GM18517 (cell line): ENCODE measurements around the gene SYT13.

Experiments
- ATAC-seq: cut with Tn5 transposase; IDR thresholded peaks from one replicate; pipeline ENCODE4 v1.9.1; 2021; ENCODE audit warnings: mild to moderate bottlenecking, moderate library complexity; ENCODE audit not compliant: unreplicated experiment

Gene SYT13

GRCh38 chr11:45224766-45225165 is 61.4 kb downstream of the SYT13 start:
- no peak for ATAC-seq

DNA sequence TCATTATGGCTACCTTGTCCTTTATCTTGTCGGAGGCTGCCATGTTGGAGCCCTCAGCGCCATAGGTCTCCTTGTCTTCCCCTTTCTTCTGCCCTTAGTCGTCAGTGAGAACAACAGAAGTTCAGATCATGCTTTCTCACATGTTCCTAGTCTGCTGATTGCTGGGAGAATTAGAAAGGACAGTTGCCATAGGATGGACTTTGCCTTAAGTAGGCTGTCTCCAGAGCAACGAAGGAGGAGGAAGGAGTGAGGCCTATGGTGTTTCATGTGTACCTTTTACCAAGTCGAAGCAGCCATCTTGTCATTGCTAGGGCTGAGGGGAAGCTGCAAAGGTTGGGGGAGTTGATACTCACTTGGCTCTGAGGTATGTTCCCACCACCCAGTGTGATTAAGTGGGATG is 62.6 kb downstream of the SYT13 start:
- ATAC-seq = no peak

GRCh38 chr11:45219411-45219810 is 66.7 kb downstream of the SYT13 start:
- no peak for ATAC-seq

DNA sequence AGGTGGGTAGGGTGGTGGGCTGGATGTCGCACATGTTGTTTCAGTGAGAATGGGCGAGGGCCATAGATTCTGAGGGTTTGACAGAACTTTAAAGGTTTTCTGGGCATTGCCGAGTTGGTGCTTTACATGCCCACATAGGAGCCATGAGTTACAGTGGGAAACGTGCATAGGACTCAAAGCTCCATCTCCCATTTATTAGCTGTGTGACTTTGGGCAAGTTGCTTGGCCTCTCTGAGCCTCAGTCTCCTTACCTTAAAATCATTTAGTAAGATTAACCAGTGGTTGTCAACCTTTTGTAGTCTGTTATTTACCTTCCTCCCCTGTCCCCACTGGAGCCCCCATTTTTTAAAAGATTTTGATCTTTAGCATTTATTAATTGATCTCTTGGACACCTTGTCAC is 67.4 kb downstream of the SYT13 start:
- ATAC-seq = no peak

DNA sequence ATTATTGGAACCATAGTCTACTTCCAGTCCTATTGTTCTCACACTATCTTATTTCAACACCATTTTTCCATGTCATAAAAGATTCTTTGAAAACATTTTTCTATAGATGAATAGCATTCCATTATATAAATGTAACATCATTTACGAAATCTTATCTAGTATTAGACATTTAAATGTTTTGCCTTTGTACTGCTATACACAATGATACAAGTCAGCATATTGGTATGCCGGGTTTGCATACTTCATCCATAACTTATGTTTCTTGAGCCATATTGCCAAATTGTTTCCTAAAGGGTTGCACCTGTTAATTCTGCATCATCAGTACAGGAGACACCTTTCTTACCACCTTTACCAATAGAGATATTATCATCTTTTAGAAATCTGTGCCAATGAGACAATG is 68.2 kb downstream of the SYT13 start:
- no peak for ATAC-seq

DNA sequence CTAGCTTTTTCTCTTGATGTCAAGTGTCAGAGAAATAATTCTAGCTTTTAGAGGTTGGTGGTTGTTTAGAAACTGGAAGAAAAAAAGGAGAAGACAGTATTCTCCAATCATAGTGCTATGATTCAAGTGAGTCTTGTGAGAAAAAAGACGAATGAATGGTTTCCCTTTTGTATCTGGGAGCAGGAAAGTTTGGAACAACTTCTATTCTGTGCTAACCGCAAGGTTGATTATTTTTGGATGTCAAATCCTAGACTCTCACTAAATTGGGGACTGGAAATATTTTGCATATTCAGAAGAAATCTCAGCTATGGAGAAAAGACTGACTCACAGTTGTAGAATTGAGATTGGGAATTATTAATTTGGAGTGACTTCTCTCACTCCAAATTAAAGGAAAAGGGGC is 69.2 kb downstream of the SYT13 start:
- ATAC-seq = no peak

GRCh38 chr11:45216031-45216430 is 70.1 kb downstream of the SYT13 start:
- ATAC-seq = no peak

DNA sequence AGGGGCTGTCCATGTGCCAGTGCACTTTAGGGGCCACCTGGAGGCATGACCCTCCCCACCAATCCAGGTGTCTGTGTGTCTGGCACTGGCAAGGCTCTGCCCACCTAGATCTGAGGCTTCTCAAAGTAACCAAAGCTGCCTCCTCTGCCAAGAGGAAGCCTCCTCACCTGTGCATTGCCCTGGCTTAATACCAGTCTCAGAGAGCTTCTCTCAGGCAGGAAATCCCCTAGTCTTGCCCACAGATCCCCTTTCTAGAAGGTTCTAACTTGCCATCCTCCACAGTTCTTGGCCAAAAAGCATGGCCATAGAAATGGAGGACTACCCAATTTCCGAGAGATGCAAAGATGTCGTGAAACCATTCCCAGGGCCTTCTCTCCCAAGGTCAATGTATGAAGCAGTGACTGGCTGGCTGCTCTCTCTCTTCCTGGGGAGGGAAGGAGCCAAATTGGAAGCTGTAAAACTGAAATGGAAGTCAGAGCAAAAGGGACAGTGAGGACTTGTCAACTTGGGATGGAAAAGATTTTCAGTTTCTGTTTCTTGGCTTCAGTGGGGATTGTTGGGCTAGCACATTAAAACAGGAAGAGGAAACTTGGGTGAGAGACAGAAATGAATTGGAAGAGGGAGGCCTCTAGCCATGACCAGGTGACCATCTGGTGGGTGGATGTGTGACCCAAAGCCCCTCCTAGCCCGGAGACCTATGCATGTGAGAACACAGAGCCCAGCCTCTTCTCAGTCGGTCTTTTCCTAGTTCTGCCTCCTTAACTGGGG is 70.9 kb downstream of the SYT13 start:
- no peak for ATAC-seq

GRCh38 chr11:45213717-45214116 is 72.4 kb downstream of the SYT13 start:
- ATAC-seq = no peak

DNA sequence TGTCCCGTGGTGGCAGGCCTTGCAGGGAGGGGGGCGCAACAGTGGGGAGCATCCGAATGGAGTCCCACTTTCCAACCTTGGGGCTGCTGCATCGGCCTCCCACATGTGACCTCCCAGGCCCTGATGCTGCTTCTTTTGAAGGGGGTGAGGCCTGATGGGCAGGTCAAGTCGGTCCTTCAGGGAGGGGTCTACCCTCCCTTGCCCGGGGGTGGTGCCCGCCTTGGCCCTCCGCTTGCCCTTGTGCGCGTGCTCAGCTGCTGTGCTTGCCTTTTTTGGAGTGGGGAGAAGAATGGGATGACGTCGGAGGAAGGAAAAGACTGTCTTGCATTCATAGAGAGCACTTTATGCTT is 72.8 kb downstream of the SYT13 start:
- no peak for ATAC-seq

GRCh38 chr11:45212566-45213315 is 73.4 kb downstream of the SYT13 start:
- ATAC-seq = no peak

GRCh38 chr11:45211732-45212131 is 74.4 kb downstream of the SYT13 start:
- ATAC-seq = no peak

DNA sequence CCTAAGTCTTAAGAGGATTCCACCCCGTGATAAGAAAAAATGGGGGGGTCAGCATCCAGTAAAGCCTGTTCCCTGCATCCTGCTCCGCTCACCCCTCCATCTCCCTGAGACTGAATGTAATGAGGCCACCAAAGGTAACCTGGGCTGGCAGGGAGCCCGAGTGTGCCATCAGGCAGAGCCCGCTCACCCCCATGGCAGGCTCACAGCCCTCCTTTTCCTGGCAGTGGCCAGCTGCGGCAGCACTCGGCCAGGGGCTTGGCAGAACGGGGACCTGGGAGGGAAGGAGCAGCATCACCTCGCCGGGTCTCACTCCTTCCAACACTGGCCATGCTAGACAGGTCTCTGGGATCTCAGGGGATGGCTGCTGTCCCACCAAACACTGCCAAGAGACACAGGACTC is 75.3 kb downstream of the SYT13 start:
- ATAC-seq = no peak

DNA sequence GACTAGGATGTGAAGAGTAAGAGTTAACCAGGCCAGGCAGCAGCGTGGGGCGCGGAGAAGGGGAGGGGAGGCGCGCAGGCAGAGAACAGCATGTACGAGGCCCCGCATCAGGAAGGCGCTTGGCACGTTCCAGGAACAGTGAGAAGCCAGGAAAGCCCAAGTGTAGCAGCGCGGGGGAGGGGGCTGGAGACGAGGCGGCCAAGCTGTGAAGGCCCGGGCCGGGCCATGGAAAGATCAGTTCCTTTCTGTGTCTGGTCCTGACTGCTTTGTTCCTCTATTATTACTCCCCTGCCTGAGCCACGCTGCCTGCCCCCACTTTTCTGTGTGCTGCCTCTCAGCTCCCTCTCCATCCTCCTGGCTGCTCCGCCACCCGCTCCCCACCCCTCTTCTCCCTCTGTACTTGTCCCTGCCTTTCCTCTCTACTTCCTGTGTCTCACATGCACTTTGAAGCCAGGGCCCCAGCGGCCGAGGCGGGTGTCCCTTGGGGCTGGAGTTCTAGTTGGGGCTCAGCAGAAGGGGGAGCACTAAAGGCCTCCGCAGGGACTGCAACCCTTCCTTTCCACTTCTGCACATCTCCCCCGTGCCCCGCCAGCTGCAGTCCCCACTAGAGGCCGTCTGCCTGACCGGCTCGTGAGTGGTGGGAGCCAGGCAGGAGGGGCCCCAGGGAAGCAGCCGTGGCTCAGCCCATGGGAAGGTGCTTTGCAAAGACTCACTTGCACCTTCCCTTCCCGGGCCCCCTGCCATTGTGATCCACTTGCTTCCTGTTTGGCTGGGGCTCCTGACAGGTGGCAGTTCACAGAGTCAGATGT is 76.0 kb downstream of the SYT13 start:
- no peak for ATAC-seq

GRCh38 chr11:45209000-45209879 is 76.9 kb downstream of the SYT13 start:
- ATAC-seq = no peak

GRCh38 chr11:45208135-45208534 is 78.0 kb downstream of the SYT13 start:
- no peak for ATAC-seq

GRCh38 chr11:45205978-45206377 is 80.2 kb downstream of the SYT13 start:
- ATAC-seq = no peak

DNA sequence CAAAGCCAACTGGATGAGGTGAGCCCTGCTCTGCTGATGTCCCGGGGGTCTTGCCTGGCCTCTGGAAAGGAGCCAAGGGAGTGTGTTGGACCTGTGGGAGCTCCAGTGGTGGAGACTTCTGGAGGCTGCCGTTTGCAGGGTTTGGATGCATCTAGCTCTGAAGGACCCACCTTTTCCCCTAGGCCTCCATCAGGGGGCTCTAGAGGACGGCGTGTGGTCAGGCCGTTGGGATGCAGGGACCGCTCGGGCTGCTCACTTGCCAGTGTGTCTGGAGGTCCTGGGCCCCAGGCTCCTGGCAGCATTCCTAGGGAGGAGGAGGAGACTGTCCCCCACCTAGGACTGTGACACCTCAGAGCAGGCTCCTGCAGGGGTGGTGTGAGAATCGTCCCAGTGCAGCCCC is 81.4 kb downstream of the SYT13 start:
- ATAC-seq = no peak

DNA sequence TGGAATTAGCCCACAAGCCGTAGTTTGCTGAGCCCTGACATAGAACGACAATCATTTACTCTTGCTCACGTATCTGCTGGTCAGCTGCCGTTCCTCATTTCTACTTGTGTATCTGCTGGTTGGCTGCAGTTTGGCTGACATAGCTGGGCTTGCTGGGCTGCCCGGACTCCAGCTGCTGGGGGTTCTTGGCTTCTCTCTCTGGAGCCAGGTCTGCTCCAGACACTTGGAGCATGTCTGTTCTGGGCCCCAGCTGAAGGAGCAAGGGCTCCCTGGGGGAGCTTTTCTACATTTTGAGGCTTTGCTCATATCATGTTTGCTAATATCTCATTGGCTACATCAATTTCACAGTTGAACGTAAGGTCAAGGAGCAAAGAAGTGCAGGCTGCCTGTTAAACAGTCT is 92.4 kb downstream of the SYT13 start:
- ATAC-seq = no peak
